Measurements from ENCODE around the gene PDRG1.
"Not testable (repeated sequence)": the region's sequence is repeated elsewhere in the genome, so short reads cannot be mapped to it uniquely, and the experiment has no call there.

Gene PDRG1

DNA sequence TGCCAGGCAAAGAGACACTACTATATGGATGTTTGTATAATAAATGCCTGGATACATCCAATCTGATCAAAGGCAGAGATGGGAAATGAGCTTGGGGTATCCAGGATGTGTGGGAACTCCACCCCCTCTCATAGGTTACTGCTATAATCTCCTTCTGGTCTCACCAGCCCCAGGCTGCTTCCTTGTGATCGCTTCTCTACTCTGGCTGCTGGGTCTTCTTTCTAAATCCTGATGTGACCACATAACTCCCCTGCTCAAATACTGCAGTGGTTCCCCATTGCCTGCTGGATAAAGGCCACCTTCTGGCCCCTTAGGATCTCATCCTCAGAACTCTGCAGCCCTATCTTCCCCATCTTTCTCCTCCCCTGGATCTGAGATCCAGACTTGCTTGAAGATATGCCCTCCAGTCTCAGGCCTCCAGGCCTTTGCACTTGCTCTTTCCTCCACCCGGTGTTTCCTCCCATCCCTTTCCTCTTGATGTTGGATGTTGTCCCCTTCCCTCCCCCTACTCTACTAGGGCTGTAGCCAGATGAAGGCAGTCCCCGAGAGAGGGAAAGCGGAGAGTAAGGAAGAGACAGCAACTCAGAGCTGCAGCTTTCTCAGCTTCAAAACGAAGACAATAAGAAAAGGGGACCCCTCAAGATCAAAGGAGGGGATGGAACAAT lies 15.3 kb upstream of the PDRG1 start:
- no peak for DNase-seq

GRCh38 chr20:31963889-31964288 lies 12.0 kb upstream of the PDRG1 start:
- DNase-seq: no peak

- no peak for DNase-seq
These were observed 10.9 kb upstream of the PDRG1 start for GRCh38 chr20:31962761-31963160.

- DNase-seq: no peak
These were observed 5.0 kb upstream of the PDRG1 start for GRCh38 chr20:31956556-31957526.

GRCh38 chr20:31954500-31954899 lies 2.7 kb upstream of the PDRG1 start:
- no peak for DNase-seq

DNA sequence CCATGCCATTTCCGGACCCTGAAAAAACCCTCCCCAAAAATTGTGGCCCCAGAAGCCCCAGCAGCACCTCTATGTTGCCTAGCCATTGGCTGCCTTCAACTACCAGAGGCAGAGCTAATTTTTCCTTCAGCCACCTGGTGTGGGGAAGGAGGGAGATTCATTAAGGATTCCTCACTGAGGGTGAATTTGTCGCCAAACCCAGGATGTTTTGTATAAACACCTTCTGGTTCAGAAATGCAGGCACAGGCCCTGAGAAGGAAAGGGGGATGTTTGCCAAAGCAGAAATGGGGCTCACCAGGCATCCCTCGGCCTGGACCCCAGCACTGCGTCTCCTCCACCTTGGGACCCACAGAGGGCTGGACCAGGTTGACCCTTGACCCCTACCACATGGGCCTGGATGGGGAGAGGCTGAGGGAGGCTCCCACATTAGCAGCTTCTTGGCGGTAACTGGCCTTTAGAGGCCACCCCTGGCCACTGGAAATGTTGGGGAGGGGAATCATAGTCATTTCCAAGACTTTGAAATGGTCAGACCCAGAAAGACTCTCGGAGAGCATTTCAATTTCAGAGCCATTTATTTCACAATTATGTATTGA lies 1.8 kb upstream of the PDRG1 start:
- no peak for DNase-seq

- DNase-seq: no peak
These were observed 680 bp downstream of the PDRG1 start for GRCh38 chr20:31951203-31951529.

DNA sequence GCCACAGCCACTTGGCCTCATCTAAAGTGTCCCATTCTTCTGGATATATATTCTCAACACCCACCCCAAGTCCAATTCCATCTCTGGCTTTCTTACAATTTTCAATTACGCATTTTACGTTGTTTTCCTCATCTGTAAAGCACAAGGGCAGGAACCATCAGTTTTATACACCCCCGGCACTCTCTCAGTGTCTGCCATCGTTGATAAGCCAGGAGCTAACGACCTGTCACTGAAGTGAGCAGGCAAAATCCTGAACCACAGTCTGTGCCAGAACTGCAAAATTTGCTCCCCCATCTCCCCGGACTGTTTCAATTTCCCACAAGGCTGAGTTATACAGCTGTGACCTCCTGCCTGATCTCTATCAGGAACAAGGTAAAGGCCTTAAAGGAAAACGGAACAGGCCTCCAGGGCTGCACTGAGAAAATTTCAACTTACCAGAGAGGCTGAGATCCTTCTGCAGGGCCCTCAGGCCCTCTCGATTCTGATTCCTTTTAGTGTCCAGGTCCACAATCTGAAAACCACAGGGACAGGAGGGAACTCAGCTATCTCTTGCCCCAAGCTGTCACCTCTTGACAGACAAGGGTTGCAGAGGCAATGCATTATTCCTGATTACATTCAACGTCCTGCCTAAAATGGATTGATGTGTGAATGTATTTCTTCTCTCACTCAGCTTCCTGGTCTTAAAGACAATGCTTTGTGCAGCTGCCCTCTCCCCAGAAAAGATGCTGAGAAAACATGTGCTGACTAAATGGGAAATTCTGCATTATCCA lies 1.8 kb downstream of the PDRG1 start:
- no peak for DNase-seq

DNA sequence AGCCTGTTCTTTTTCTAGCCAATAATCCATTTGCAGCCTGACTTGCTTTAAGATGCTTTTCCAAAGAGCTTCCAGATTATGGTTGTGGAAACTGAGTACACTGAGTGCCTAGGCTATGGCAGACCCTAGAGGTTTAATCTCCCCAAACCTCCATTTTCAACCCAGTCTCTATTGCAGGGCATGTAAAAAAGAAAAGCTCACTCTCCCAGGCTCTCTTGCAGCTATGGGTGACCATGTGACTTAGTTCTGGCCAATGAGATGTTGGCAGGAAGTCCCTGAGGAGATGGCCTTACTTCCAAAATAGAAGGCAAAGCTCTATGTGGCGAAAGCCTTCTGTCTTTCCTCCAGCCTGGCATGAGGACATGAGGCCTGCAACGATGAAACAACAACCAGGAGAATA lies 3.8 kb downstream of the PDRG1 start:
- no peak for DNase-seq

DNA sequence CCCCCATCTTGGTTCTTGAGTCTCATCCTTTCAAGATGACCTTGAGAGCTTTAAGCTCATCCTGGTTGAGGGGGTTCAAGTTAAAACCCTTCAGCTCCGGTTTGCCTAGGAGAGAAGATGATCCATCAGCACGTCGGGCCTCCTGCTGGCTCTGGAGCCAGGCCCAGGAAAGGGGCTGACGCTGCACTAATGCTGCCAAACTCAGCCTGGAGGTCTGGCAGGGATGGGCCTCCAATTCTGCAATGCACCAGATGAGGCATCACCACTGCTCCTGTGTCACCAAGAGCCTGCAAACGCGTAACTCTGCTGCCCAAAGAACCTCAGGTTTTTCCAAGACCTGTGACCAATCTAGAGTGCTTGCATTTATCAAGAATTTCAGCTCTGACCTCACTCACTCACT lies 6.1 kb downstream of the PDRG1 start:
- no peak for DNase-seq

GRCh38 chr20:31945319-31945718 lies 6.5 kb downstream of the PDRG1 start:
- no peak for DNase-seq

GRCh38 chr20:31943052-31943471 lies 8.8 kb downstream of the PDRG1 start:
- DNase-seq: no peak

DNA sequence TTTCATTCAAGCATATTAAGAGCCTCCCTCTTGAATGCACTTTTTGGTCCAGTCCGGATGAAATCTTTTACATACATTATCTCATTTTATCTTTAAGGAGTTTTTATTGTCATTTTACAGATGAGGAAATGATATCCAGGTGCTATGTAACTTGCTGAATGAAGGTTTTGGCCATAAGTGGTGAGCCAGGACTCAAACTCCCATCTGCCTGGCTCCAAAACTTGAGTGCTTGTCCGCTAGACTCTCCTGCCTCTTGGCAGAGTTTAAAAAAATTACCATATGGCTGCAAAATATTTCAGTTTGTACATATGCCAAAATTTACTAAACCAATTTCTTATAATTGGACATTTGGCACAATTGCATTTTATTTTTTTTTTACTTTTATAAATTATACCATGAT lies 12.2 kb downstream of the PDRG1 start:
- DNase-seq: no peak

DNA sequence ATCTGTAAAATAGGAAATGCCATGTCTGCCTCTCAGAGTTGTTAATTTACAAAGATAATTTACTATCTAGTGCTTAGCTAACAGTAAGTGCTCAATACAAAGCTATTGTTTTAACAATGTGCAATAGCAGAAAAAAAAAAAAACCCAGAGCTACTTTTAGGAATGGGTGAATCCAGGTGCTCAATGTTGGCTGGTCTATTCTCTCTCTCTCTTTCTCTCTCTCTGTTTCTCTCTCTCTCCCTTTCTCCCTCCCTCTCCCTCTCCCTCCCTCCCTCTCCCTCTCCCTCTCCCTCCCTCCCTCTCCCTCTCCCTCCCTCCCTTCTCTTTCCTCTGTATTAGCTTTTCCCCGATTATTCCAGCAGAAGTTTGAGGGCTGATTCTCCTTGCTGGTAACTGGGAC lies 14.0 kb downstream of the PDRG1 start:
- no peak for DNase-seq

DNA sequence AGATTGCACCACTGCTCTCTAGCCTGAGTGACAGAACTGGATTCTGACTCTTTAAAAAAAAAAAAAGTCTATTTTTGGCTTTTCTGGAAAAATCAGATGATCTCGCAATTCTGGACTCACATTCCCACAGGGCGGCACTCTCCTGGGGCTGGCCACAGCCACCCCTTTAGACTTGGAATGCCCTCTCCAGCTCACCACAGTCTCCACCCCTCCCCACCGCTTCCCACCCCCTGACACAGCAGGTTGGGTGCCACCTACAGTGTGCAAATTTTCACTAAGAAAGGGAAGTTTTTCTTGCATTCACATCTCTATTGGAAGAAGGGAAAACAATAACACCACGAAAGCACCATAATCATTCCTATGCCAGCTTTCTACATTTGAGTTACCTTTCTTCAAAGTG lies 15.4 kb downstream of the PDRG1 start:
- no peak for DNase-seq

DNA sequence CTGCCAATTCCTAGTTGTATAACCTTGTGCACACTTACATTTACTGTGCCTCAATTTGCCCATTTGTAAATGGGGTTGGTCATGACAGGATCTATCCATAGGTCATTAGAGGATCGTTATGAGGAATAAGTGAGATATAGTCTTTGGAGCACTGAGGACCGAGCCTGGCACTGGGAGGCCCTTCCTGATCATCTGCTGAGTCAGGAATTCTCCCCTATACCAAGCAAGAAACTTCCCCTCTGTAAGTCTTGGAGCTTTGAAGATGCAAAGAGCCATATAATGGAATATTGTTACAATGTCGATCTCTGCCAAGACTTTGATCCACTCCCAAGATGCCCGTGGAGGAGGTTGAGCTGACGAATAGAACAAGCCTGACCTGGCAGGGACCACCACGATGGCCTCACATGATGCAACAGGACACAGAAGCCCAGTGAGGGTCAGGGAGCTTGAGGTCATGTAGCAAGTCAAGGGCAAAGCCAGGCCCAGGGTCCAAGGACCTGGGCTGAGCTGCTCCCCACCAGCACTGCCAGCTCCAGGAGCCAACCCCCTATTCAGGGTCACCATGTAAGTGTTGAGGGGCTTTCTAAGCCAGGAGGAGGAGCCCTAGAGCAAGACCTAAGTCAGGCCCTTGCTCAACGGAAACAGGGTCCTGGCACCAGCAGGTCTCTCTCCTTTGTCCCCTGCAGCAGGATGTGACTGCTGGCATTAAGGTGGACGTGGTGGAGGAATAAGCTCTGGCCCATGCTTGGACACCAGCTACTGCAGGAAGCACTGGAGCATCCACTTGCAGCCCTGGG lies 16.7 kb downstream of the PDRG1 start:
- no peak for DNase-seq

DNA sequence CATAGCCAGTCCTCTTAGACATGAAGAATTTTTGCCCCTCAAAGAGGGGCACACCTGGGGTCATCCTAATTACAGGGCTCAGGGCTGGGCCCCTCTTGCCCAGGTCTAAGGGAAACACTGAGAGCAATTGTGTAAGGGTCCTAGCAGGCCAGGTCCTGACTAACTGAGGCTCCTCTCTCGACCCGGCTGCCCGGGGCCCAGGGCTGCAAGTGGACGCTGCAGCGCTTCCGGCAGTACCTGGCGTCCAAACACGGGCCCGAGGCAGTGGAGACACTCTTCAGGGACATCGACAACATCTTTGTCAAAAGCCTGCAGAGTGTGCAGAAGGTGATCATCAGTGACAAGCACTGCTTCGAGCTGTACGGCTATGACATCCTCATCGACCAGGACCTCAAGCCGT lies 17.4 kb downstream of the PDRG1 start:
- DNase-seq: no peak

- DNase-seq: no peak
These were observed 18.1 kb downstream of the PDRG1 start for GRCh38 chr20:31933698-31934097.

DNA sequence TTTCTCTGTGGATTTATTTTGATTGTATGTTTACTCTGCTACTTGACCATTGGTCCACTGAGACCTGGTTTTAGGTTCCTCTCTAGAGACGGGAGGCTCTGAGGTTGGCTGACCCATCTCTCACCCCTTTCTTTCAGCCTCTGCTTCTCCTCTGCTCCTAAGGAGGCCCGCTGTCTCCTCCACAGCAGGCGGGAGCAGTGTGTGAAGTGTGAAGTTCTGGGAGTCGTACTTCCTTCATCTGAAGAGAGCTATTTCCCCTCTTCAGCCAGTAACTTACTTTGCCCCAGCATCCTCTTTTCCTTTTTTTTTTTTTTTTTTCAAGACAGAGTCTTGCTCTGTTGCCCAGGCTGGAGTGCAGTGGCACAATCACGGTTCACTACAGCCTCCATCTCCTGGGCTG lies 21.1 kb downstream of the PDRG1 start:
- no peak for DNase-seq

- not testable (repeated sequence) for DNase-seq
These were observed 22.2 kb downstream of the PDRG1 start for GRCh38 chr20:31929631-31930030.

DNA sequence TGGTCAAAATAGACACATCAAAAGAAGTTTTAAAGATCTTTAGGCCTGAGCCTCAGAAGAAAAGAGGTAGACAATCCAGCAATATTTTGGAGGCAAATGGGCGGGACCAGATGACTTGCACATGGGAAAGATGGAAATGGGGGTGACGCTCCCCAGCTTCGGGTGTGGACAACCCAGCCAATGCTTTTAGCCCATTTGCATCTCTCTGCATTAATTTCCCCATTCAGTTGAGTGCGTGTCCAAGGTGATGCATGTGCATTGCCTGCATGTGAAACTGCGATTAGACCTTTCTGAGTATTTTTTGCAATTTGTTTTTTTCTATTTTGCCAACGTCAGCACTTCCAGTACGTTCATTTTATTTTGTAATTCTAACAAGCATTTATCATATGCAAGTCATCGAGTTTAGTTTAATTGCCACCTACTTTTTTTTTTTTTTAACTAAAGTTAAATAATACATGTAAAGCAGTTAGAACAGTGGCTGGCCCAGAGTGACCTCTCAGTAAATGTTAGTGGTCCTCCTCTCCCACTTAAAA lies 24.2 kb downstream of the PDRG1 start:
- DNase-seq: no peak

- no peak for DNase-seq
These were observed 25.4 kb downstream of the PDRG1 start for GRCh38 chr20:31926493-31926892.
